Measurements from ENCODE around the gene ZNF500.

Gene ZNF500

GRCh38 chr16:4762205-4762604 lies 4.8 kb downstream of the ZNF500 start:
- Histone ChIP-seq H3K9ac (ENCODE audit: low read length) (no peak overlapping the region), H3K36me3 (replicated peaks; ENCODE audit: insufficient read depth, low read length) (no peaks in the 10 kb centered on the region)

GRCh38 chr16:4760221-4760910 lies 6.6 kb downstream of the ZNF500 start:
- Histone ChIP-seq H3K79me2 (ENCODE audit: low read length) (peaks cover 3% of the 10 kb centered on the region), H3K9me3 (replicated peaks; ENCODE audit: insufficient read depth, low read length) (no peaks in the 10 kb centered on the region), H3K9ac (ENCODE audit: low read length) (no peak overlapping the region), H3K27ac (ENCODE audit: low read length) (no peak overlapping the region), H3K4me3 (ENCODE audit: low read length) (no peak overlapping the region), H3K9me2 (replicated peaks; ENCODE audit: insufficient read depth, low read length) (no peaks in the 10 kb centered on the region), H2AFZ (ENCODE audit: low read length) (no peak overlapping the region), H3K4me1 (ENCODE audit: low read length) (no peaks in the 10 kb centered on the region), H3K27me3 (replicated peaks; ENCODE audit: insufficient read depth, low read length) (no peaks in the 10 kb centered on the region), H3F3A (ENCODE audit: insufficient read depth, low read length) (no peaks in the 10 kb centered on the region), H4K20me1 (ENCODE audit: insufficient read depth, low read length) (no peaks in the 10 kb centered on the region), H3K4me2 (ENCODE audit: low read depth, low read length) (no peak overlapping the region), H3K36me3 (replicated peaks; ENCODE audit: insufficient read depth, low read length) (no peaks in the 10 kb centered on the region)
- no peak for TF ChIP-seq CTCF (IDR thresholded peaks at IDR 0.05; ENCODE audit: low read length)
- TF ChIP-seq EZH2phosphoT487 (IDR thresholded peaks at IDR 0.05; ENCODE audit: low read length) = no peak
- no peak for TF ChIP-seq EZH2 (optimal IDR thresholded peaks at IDR 0.05; ENCODE audit: low read depth, low read length)
- no peak for DNase-seq

More at GRCh38 chr16:4762205-4762604, 4.8 kb downstream of the ZNF500 start:
- Histone ChIP-seq H3K27ac (ENCODE audit: low read length) (no peak overlapping the region), H3K79me2 (ENCODE audit: low read length) (peaks cover 19% of the 10 kb centered on the region), H2AFZ (ENCODE audit: low read length) (no peak overlapping the region), H3K27me3 (replicated peaks; ENCODE audit: insufficient read depth, low read length) (no peaks in the 10 kb centered on the region), H4K20me1 (ENCODE audit: insufficient read depth, low read length) (no peaks in the 10 kb centered on the region), H3K9me2 (replicated peaks; ENCODE audit: insufficient read depth, low read length) (no peaks in the 10 kb centered on the region), H3K4me3 (ENCODE audit: low read length) (no peak overlapping the region), H3K4me2 (ENCODE audit: low read depth, low read length) (no peak overlapping the region), H3F3A (ENCODE audit: insufficient read depth, low read length) (no peaks in the 10 kb centered on the region), H3K9me3 (replicated peaks; ENCODE audit: insufficient read depth, low read length) (no peaks in the 10 kb centered on the region), H3K4me1 (ENCODE audit: low read length) (0 out of 2 replicates have a peak, but pooled peaks cover 7% of the 10 kb centered on the region)
- DNase-seq = no peak
- TF ChIP-seq EZH2 (optimal IDR thresholded peaks at IDR 0.05; ENCODE audit: low read depth, low read length) (no peak), EZH2phosphoT487 (IDR thresholded peaks at IDR 0.05; ENCODE audit: low read length) (no peak), CTCF (IDR thresholded peaks at IDR 0.05; ENCODE audit: low read length) (no peak)

- Histone ChIP-seq H3F3A (ENCODE audit: insufficient read depth, low read length) (no peaks in the 10 kb centered on the region), H3K9ac (ENCODE audit: low read length) (no peak overlapping the region), H2AFZ (ENCODE audit: low read length) (no peak overlapping the region), H3K9me2 (replicated peaks; ENCODE audit: insufficient read depth, low read length) (no peaks in the 10 kb centered on the region), H3K79me2 (ENCODE audit: low read length) (no peaks in the 10 kb centered on the region), H4K20me1 (ENCODE audit: insufficient read depth, low read length) (no peaks in the 10 kb centered on the region), H3K27ac (ENCODE audit: low read length) (no peak overlapping the region), H3K9me3 (replicated peaks; ENCODE audit: insufficient read depth, low read length) (no peaks in the 10 kb centered on the region), H3K4me2 (ENCODE audit: low read depth, low read length) (no peak overlapping the region), H3K36me3 (replicated peaks; ENCODE audit: insufficient read depth, low read length) (no peaks in the 10 kb centered on the region), H3K27me3 (replicated peaks; ENCODE audit: insufficient read depth, low read length) (no peaks in the 10 kb centered on the region), H3K4me1 (ENCODE audit: low read length) (no peaks in the 10 kb centered on the region), H3K4me3 (ENCODE audit: low read length) (no peak overlapping the region)
- TF ChIP-seq CTCF (IDR thresholded peaks at IDR 0.05; ENCODE audit: low read length) (no peak), EZH2 (optimal IDR thresholded peaks at IDR 0.05; ENCODE audit: low read depth, low read length) (no peak), EZH2phosphoT487 (IDR thresholded peaks at IDR 0.05; ENCODE audit: low read length) (no peak)
- DNase-seq = no peak
These were observed 11.3 kb downstream of the ZNF500 start for GRCh38 chr16:4755687-4756086.

Data from MM.1S (cell line).